Vagina (tissue), 2 donors: ENCODE data around the gene VWA2. TPM values are rescaled to one million over a fixed set of nuclear protein-coding genes. Genes with fewer than 3 reads are reported as not detected.

Experiments used
- DNase-seq, 2 donors: peaks; one replicate each; pipeline ENCODE4 v3.0.0-alpha.2; 2017; ENCODE audit errors: extremely low spot score in 2 of 2
- H3K27ac ChIP-seq: fragments of 200-600 bp; sonication (generic); one replicate; pipeline ENCODE4 v1.5.1; 2019
- H3K27me3 ChIP-seq: fragments of 200-600 bp; sonication (generic); one replicate; pipeline ENCODE4 v1.5.1; 2019
- H3K36me3 ChIP-seq, 2 donors: fragments of 200-600 bp; sonication (generic); one replicate each; pipeline ENCODE4 v1.5.1; 2017 to 2019
- H3K4me1 ChIP-seq: fragments of 200-600 bp; sonication (generic); one replicate; pipeline ENCODE4 v1.5.1; 2019
- H3K4me3 ChIP-seq, 2 donors: fragments of 200-600 bp; sonication (generic); 1 replicate in 1 of 2; 2 replicates in 1 of 2; pipeline ENCODE4 v1.5.1; 2016 to 2019
- H3K9me3 ChIP-seq: fragments of 200-600 bp; sonication (generic); one replicate; pipeline ENCODE4 v1.5.1; 2019
- CTCF ChIP-seq, 3 experiments: fragments of 450-650 bp in 2 of 3; fragments of 200-600 bp in 1 of 3; sonication (generic) in 1 of 3; IDR thresholded peaks; one replicate each; pipeline ENCODE4 v1.5.1; 2017 to 2019; ENCODE audit warnings: antibody characterized with exemption in 3 of 3, mild to moderate bottlenecking in 2 of 3, moderate library complexity in 2 of 3
- POLR2A ChIP-seq, 2 donors: fragments of 450-650 bp; IDR thresholded peaks; one replicate each; pipeline ENCODE4 v1.6.1; 2017; ENCODE audit warnings: antibody characterized with exemption in 2 of 2, mild to moderate bottlenecking in 2 of 2, moderate library complexity in 2 of 2
- POLR2AphosphoS5 ChIP-seq, 2 donors: sonication (generic); formaldehyde crosslinking; IDR thresholded peaks; one replicate each; pipeline ENCODE4 v1.9.0; 2017; ENCODE audit warnings: antibody characterized with exemption in 2 of 2, mild to moderate bottlenecking in 2 of 2, low read depth in 1 of 2; ENCODE audit not compliant: insufficient read depth in 1 of 2
- intact Hi-C: fragments of 100-400 bp; cut with DNase I; formaldehyde crosslinking; loops from one replicate; pipeline ENCODE4 v1.15.1; 2023
- total RNA-seq: library from RNA; depleted of rRNA; stranded (reverse); fragments of >200 nt; gene quantifications from one replicate; pipeline ENCODE4 v1.2.3, GENCODE V29; 2016

The VWA2 gene
- total RNA-seq, 1 donor from 2014 or later = 2.9 TPM

- no peaks in the 10 kb centered on the region for H3K9me3 ChIP-seq
- no peaks in the 10 kb centered on the region for H3K4me1 ChIP-seq
- H3K27me3 ChIP-seq = no peaks in the 10 kb centered on the region
- no peak overlapping the region for H3K4me3 ChIP-seq
- intact Hi-C loops = no loop called here
- H3K36me3 ChIP-seq = no peaks in the 10 kb centered on the region
- DNase-seq = no peak
- H3K27ac ChIP-seq = no peak overlapping the region
- TF ChIP-seq CTCF (IDR thresholded peaks at IDR 0.05) = no peak
- TF ChIP-seq POLR2A (IDR thresholded peaks at IDR 0.05) = no peak
- TF ChIP-seq POLR2AphosphoS5 (IDR thresholded peaks at IDR 0.05; ENCODE audit: insufficient read depth in 1 of 2, low read depth in 1 of 2) = no peak
Measured at GRCh38 chr10:114250716-114251115, 11.7 kb downstream of the VWA2 start.

GRCh38 chr10:114252092-114252491, 13.0 kb downstream of the VWA2 start:
- no peaks in the 10 kb centered on the region for H3K9me3 ChIP-seq
- H3K4me1 ChIP-seq = no peaks in the 10 kb centered on the region
- no peaks in the 10 kb centered on the region for H3K27me3 ChIP-seq
- H3K4me3 ChIP-seq = no peak overlapping the region
- no peak for TF ChIP-seq POLR2A (IDR thresholded peaks at IDR 0.05)
- no peak for TF ChIP-seq POLR2AphosphoS5 (IDR thresholded peaks at IDR 0.05; ENCODE audit: insufficient read depth in 1 of 2, low read depth in 1 of 2)
- TF ChIP-seq CTCF (IDR thresholded peaks at IDR 0.05) = no peak
- no peak for DNase-seq
- H3K27ac ChIP-seq = no peak overlapping the region
- H3K36me3 ChIP-seq = no peaks in the 10 kb centered on the region
- intact Hi-C loops = no loop called here

GRCh38 chr10:114252883-114253282, 13.8 kb downstream of the VWA2 start:
- H3K4me1 ChIP-seq = peaks cover 4% of the 10 kb centered on the region
- H3K36me3 ChIP-seq = no peaks in the 10 kb centered on the region
- no peaks in the 10 kb centered on the region for H3K27me3 ChIP-seq
- TF ChIP-seq CTCF (IDR thresholded peaks at IDR 0.05) (no peak), POLR2AphosphoS5 (IDR thresholded peaks at IDR 0.05; ENCODE audit: insufficient read depth in 1 of 2, low read depth in 1 of 2) (no peak), POLR2A (IDR thresholded peaks at IDR 0.05) (no peak)
- no peaks in the 10 kb centered on the region for H3K9me3 ChIP-seq
- H3K27ac ChIP-seq = no peak overlapping the region
- H3K4me3 ChIP-seq = no peak overlapping the region
- DNase-seq = no peak
- intact Hi-C loops = no loop called here

GRCh38 chr10:114255227-114255626, 16.2 kb downstream of the VWA2 start:
- Histone ChIP-seq H3K9me3 (no peaks in the 10 kb centered on the region), H3K27ac (no peak overlapping the region), H3K4me3 (no peak overlapping the region), H3K27me3 (no peaks in the 10 kb centered on the region), H3K4me1 (peaks cover 12% of the 10 kb centered on the region), H3K36me3 (no peaks in the 10 kb centered on the region)
- no peak for TF ChIP-seq CTCF (IDR thresholded peaks at IDR 0.05)
- TF ChIP-seq POLR2A (IDR thresholded peaks at IDR 0.05) = no peak
- TF ChIP-seq POLR2AphosphoS5 (IDR thresholded peaks at IDR 0.05; ENCODE audit: insufficient read depth in 1 of 2, low read depth in 1 of 2) = no peak
- intact Hi-C loops = no loop called here
- DNase-seq = no peak

- Histone ChIP-seq H3K27ac (no peak overlapping the region), H3K9me3 (no peaks in the 10 kb centered on the region), H3K36me3 (no peaks in the 10 kb centered on the region), H3K4me1 (peaks cover 12% of the 10 kb centered on the region), H3K4me3 (no peak overlapping the region), H3K27me3 (no peaks in the 10 kb centered on the region)
- intact Hi-C loops = no loop called here
- no peak for TF ChIP-seq CTCF (IDR thresholded peaks at IDR 0.05)
- TF ChIP-seq POLR2A (IDR thresholded peaks at IDR 0.05) = no peak
- no peak for TF ChIP-seq POLR2AphosphoS5 (IDR thresholded peaks at IDR 0.05; ENCODE audit: insufficient read depth in 1 of 2, low read depth in 1 of 2)
- DNase-seq = no peak
Measured at GRCh38 chr10:114256008-114256765, 17.1 kb downstream of the VWA2 start.
